T-helper 1 cell treated with Interleukin-12 subunit alpha and Interleukin-12 subunit beta and Interleukin-4 antibody, amounts not matched to agents 30 μg/mL and 1 μg/mL, for 36 hours (primary cell): ENCODE measurements around the gene MAPRE3.
A peak's percentile ranks its signal among the peaks of the same experiment; 100 is the strongest.

Source experiments
- H3K27ac Mint-ChIP-seq: one replicate; pipeline ENCODE4 v1.8.0; 2021; ENCODE audit warnings: mild to moderate bottlenecking, mixed read lengths
- H3K27me3 Mint-ChIP-seq: one replicate; pipeline ENCODE4 v1.8.0; 2021; ENCODE audit warnings: low read depth, mixed read lengths
- H3K36me3 Mint-ChIP-seq: one replicate; pipeline ENCODE4 v1.8.0; 2021; ENCODE audit warnings: low read depth, mixed read lengths
- H3K4me1 Mint-ChIP-seq: one replicate; pipeline ENCODE4 v1.8.0; 2021; ENCODE audit warnings: low read depth, mixed read lengths
- H3K4me3 Mint-ChIP-seq: one replicate; pipeline ENCODE4 v1.8.0; 2021; ENCODE audit warnings: mild to moderate bottlenecking, moderate library complexity, mixed read lengths
- H3K9me3 Mint-ChIP-seq: one replicate; pipeline ENCODE4 v1.8.0; 2021; ENCODE audit warnings: mixed read lengths

Gene MAPRE3

DNA sequence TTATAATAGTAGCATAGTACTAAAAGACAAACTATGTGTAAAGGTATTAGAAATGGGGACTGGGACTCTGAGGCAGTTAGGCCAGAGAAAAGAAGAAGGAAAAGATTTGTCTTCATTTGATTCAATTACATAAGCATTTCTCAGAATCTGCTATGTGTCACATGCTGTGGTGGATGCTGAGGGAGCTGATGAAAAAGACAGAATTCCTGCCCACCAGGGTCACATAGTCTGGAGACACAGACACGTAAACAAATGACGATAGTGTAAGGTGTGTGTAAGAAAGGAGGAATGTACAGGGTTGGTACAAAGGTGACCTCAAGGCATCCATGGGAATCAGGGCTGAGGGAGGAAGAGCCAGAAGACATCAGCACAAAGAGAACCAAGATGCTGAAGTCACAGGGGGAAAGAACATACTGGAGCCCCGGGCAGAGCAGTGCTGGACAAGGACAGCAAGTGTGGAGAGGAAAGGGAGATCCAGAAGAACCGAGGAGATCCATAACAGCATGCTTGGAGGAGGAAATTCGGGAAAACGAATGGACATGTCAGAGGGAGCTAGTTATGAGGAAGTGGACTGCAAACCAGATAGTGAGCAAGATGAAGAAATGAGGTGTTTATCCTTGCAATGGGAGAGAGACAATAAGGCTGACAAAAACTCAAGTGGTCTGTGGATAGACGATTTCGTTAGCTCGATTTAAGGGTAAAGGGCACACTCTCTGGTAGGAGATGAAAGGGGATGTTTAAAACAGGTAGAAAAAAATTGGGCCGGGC lies 1.2 kb upstream of the MAPRE3 start:
- Mint-ChIP-seq H3K36me3 (peaks cover 4% of the 10 kb centered on the region), H3K4me1 (peaks cover 13% of the 10 kb centered on the region), H3K27ac (peak overlapping the region; percentile 23), H3K9me3 (no peaks in the 10 kb centered on the region), H3K4me3 (peak overlapping the region; percentile 69), H3K27me3 (peaks cover 60% of the 10 kb centered on the region)

DNA sequence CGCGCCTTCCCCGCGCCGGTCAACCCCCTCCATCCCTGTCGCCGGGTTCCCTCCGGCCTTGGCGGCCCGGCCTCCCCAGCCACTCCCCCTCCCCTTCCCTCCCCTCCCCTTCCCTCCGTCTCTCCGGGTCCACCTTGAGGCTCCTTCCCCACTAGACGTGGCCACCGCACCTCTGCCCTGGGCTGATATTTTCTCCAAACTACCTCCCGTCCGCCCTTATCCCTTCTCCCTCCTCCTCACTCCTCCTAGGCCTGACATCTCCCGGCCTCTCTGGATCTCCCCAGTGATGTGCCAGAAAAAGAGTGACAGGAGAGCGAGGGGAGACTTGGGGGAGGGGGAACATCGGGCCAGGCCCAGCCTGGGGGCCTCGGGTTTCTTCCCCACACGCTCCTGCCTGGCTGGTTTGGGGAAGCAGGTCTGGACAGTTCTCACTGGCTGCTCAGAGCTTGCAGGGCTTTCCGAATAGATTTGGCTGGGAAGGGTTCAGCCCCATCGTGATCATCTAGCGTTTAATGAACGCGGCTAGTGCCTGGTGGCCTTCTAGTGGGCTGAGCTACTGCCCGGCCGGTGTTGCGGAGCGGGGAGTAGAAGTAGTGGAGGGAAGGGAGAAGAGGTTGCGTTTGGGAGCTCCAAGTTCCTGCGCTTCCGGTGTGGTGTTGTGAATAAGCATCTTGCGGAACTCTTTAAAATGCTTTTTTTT lies 641 bp downstream of the MAPRE3 start:
- Mint-ChIP-seq H3K27me3 (peaks cover 60% of the 10 kb centered on the region), H3K4me1 (peaks cover 13% of the 10 kb centered on the region), H3K9me3 (no peaks in the 10 kb centered on the region), H3K4me3 (peak overlapping the region; percentile 82), H3K36me3 (peaks cover 4% of the 10 kb centered on the region), H3K27ac (no peak overlapping the region)

GRCh38 chr2:26971911-26972786 lies 1.7 kb downstream of the MAPRE3 start:
- no peak overlapping the region for H3K27ac Mint-ChIP-seq
- H3K36me3 Mint-ChIP-seq, result peaks cover 4% of the 10 kb centered on the region
- H3K27me3 Mint-ChIP-seq, result peaks cover 56% of the 10 kb centered on the region
- H3K4me1 Mint-ChIP-seq, result peaks cover 13% of the 10 kb centered on the region
- H3K4me3 Mint-ChIP-seq, result peak overlapping the region; percentile 82
- no peaks in the 10 kb centered on the region for H3K9me3 Mint-ChIP-seq

GRCh38 chr2:26974352-26974751 lies 3.9 kb downstream of the MAPRE3 start:
- no peak overlapping the region for H3K27ac Mint-ChIP-seq
- no peak overlapping the region for H3K4me3 Mint-ChIP-seq
- H3K4me1 Mint-ChIP-seq, result peaks cover 12% of the 10 kb centered on the region
- H3K36me3 Mint-ChIP-seq, result peaks cover 1% of the 10 kb centered on the region
- H3K27me3 Mint-ChIP-seq, result peaks cover 47% of the 10 kb centered on the region
- no peaks in the 10 kb centered on the region for H3K9me3 Mint-ChIP-seq

DNA sequence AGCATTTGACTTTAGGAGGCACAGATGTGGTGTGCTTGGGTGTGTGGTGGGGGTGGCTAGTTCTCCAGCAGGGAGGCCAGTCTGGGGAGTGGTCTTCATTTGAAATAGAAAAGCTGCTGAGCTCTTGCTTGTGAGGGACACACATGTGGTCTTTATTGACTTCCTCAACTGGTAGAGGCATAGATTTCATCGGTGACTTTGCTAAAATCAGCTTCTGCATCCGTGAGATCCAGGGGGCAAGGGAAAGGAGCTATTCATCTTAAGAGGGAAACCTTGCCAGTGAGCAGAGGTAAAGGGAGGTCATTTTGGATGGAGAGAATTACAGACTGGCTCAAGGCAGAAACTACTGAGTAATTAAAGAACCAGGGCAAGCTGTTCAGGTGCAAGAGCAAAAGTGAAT lies 4.7 kb downstream of the MAPRE3 start:
- H3K4me3 Mint-ChIP-seq, result no peak overlapping the region
- H3K4me1 Mint-ChIP-seq, result peaks cover 7% of the 10 kb centered on the region
- no peak overlapping the region for H3K27ac Mint-ChIP-seq
- H3K36me3 Mint-ChIP-seq, result no peaks in the 10 kb centered on the region
- no peaks in the 10 kb centered on the region for H3K9me3 Mint-ChIP-seq
- peaks cover 43% of the 10 kb centered on the region for H3K27me3 Mint-ChIP-seq

GRCh38 chr2:26975656-26976055 lies 5.2 kb downstream of the MAPRE3 start:
- H3K27me3 Mint-ChIP-seq, result peaks cover 45% of the 10 kb centered on the region
- H3K9me3 Mint-ChIP-seq, result no peaks in the 10 kb centered on the region
- H3K4me1 Mint-ChIP-seq, result peaks cover 7% of the 10 kb centered on the region
- no peak overlapping the region for H3K27ac Mint-ChIP-seq
- H3K4me3 Mint-ChIP-seq, result no peak overlapping the region
- H3K36me3 Mint-ChIP-seq, result no peaks in the 10 kb centered on the region

GRCh38 chr2:26976237-26976636 lies 5.8 kb downstream of the MAPRE3 start:
- H3K27ac Mint-ChIP-seq, result no peak overlapping the region
- H3K36me3 Mint-ChIP-seq, result no peaks in the 10 kb centered on the region
- H3K9me3 Mint-ChIP-seq, result no peaks in the 10 kb centered on the region
- H3K4me1 Mint-ChIP-seq, result peaks cover 4% of the 10 kb centered on the region
- H3K4me3 Mint-ChIP-seq, result no peak overlapping the region
- peaks cover 43% of the 10 kb centered on the region for H3K27me3 Mint-ChIP-seq

- no peaks in the 10 kb centered on the region for H3K4me1 Mint-ChIP-seq
- no peaks in the 10 kb centered on the region for H3K36me3 Mint-ChIP-seq
- no peak overlapping the region for H3K27ac Mint-ChIP-seq
- H3K27me3 Mint-ChIP-seq, result peaks cover 36% of the 10 kb centered on the region
- H3K4me3 Mint-ChIP-seq, result no peak overlapping the region
- no peaks in the 10 kb centered on the region for H3K9me3 Mint-ChIP-seq
Measured at GRCh38 chr2:26977012-26977411, 6.6 kb downstream of the MAPRE3 start.

GRCh38 chr2:26978061-26978596 lies 7.7 kb downstream of the MAPRE3 start:
- peaks cover 25% of the 10 kb centered on the region for H3K27me3 Mint-ChIP-seq
- no peaks in the 10 kb centered on the region for H3K9me3 Mint-ChIP-seq
- no peaks in the 10 kb centered on the region for H3K4me1 Mint-ChIP-seq
- no peak overlapping the region for H3K4me3 Mint-ChIP-seq
- no peak overlapping the region for H3K27ac Mint-ChIP-seq
- no peaks in the 10 kb centered on the region for H3K36me3 Mint-ChIP-seq

- Mint-ChIP-seq H3K4me3 (no peak overlapping the region), H3K27ac (no peak overlapping the region), H3K27me3 (peaks cover 20% of the 10 kb centered on the region), H3K9me3 (no peaks in the 10 kb centered on the region), H3K4me1 (no peaks in the 10 kb centered on the region), H3K36me3 (no peaks in the 10 kb centered on the region)
Measured at GRCh38 chr2:26979741-26980140, 9.3 kb downstream of the MAPRE3 start.

DNA sequence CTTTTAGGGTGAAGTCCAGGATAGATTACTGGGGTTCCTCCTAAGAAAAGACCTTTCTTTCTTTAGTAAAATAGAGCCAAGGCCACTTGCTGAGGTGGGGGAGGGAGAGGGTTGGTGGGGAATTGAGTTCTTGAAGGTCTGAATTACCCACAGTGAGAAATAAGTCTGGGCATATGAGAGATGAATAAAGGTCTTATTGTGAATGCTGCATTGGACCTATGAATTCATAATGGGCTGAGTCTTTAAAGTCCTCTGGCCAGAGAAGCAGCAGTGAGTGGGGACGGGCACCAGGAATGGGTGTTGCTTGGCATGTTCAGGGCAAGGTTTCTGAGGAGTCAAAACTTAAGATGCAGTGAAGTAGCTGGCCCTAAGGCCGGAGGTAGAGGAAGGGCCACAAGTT lies 10.5 kb downstream of the MAPRE3 start:
- no peak overlapping the region for H3K27ac Mint-ChIP-seq
- no peaks in the 10 kb centered on the region for H3K4me1 Mint-ChIP-seq
- peaks cover 15% of the 10 kb centered on the region for H3K27me3 Mint-ChIP-seq
- H3K4me3 Mint-ChIP-seq, result no peak overlapping the region
- no peaks in the 10 kb centered on the region for H3K36me3 Mint-ChIP-seq
- H3K9me3 Mint-ChIP-seq, result no peaks in the 10 kb centered on the region

GRCh38 chr2:26982102-26982742 lies 11.8 kb downstream of the MAPRE3 start:
- Mint-ChIP-seq H3K4me3 (no peak overlapping the region), H3K27ac (no peak overlapping the region), H3K4me1 (no peaks in the 10 kb centered on the region), H3K9me3 (no peaks in the 10 kb centered on the region), H3K36me3 (no peaks in the 10 kb centered on the region), H3K27me3 (peaks cover 15% of the 10 kb centered on the region)

GRCh38 chr2:26983746-26984145 lies 13.3 kb downstream of the MAPRE3 start:
- no peaks in the 10 kb centered on the region for H3K4me1 Mint-ChIP-seq
- no peak overlapping the region for H3K27ac Mint-ChIP-seq
- H3K4me3 Mint-ChIP-seq, result no peak overlapping the region
- no peaks in the 10 kb centered on the region for H3K36me3 Mint-ChIP-seq
- no peaks in the 10 kb centered on the region for H3K9me3 Mint-ChIP-seq
- H3K27me3 Mint-ChIP-seq, result peaks cover 14% of the 10 kb centered on the region

DNA sequence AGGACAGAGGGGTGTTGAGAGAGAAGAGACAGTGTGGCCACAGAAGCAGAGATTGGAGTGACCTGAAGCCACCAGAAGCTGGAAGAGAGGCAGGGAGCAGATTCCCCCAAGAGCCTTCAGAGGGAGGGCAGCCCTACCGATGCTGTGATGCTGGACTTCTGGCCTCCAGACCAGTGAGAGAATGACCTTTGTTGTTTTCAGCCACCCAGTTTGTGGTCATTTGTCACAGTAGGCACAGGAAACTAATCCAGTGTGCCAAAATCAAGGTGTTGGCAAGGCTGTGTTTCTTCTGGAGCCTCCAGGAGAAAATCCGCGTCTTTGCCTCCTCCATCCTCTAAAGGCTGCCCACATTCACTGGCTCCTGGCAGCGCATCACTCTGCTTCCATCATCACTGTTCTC lies 15.4 kb downstream of the MAPRE3 start:
- Mint-ChIP-seq H3K36me3 (no peaks in the 10 kb centered on the region), H3K4me1 (no peaks in the 10 kb centered on the region), H3K27me3 (no peaks in the 10 kb centered on the region), H3K9me3 (no peaks in the 10 kb centered on the region), H3K4me3 (no peak overlapping the region), H3K27ac (no peak overlapping the region)
